ENCODE data around the gene IFT81. TPM values are rescaled to one million over a fixed set of nuclear protein-coding genes. Genes with fewer than 3 reads are reported as not detected.
A peak's percentile ranks its signal among the peaks of the same experiment; 100 is the strongest.

The IFT81 gene
- total RNA-seq, 4 donors from 2014 or later: 6.9 to 40.6 (median 20.7) TPM

- no peak for DNase-seq
- Histone ChIP-seq H3K9me3 (no peaks in the 10 kb centered on the region), H3K27me3 (no peaks in the 10 kb centered on the region), H3K4me1 (no peaks in the 10 kb centered on the region), H3K27ac (no peak overlapping the region), H3K4me3 (no peak overlapping the region), H3K36me3 (no peaks in the 10 kb centered on the region)
- intact Hi-C loops (cut with DNase I; ENCODE audit: low total_unique reads): no loop called here
- TF ChIP-seq POLR2A (IDR thresholded peaks at IDR 0.05): no peak
- TF ChIP-seq CTCF (IDR thresholded peaks at IDR 0.05): no peak
Measured at GRCh38 chr12:110243227-110243626, 119.1 kb downstream of the IFT81 start.

- TF ChIP-seq CTCF (IDR thresholded peaks at IDR 0.05): no peak
- TF ChIP-seq POLR2A (IDR thresholded peaks at IDR 0.05): no peak
- Histone ChIP-seq H3K4me3 (no peak overlapping the region), H3K27me3 (no peaks in the 10 kb centered on the region), H3K27ac (no peak overlapping the region), H3K36me3 (no peaks in the 10 kb centered on the region), H3K9me3 (no peaks in the 10 kb centered on the region), H3K4me1 (no peaks in the 10 kb centered on the region)
- intact Hi-C loops (cut with DNase I; ENCODE audit: low total_unique reads): no loop called here
- no peak for DNase-seq
Measured at GRCh38 chr12:110244372-110244771, 120.2 kb downstream of the IFT81 start.

GRCh38 chr12:110244829-110245228 is 120.7 kb downstream of the IFT81 start:
- H3K27me3 ChIP-seq: no peaks in the 10 kb centered on the region
- H3K9me3 ChIP-seq: no peaks in the 10 kb centered on the region
- DNase-seq: no peak
- no peaks in the 10 kb centered on the region for H3K36me3 ChIP-seq
- intact Hi-C loops (cut with DNase I; ENCODE audit: low total_unique reads): no loop called here
- no peak overlapping the region for H3K27ac ChIP-seq
- no peaks in the 10 kb centered on the region for H3K4me1 ChIP-seq
- no peak overlapping the region for H3K4me3 ChIP-seq
- TF ChIP-seq POLR2A (IDR thresholded peaks at IDR 0.05): no peak
- no peak for TF ChIP-seq CTCF (IDR thresholded peaks at IDR 0.05)

GRCh38 chr12:110245369-110245772 is 121.2 kb downstream of the IFT81 start:
- TF ChIP-seq CTCF (IDR thresholded peaks at IDR 0.05) (no peak), POLR2A (IDR thresholded peaks at IDR 0.05) (no peak)
- DNase-seq: no peak
- Histone ChIP-seq H3K4me1 (no peaks in the 10 kb centered on the region), H3K9me3 (no peaks in the 10 kb centered on the region), H3K36me3 (no peaks in the 10 kb centered on the region), H3K27me3 (no peaks in the 10 kb centered on the region), H3K4me3 (no peak overlapping the region), H3K27ac (no peak overlapping the region)
- intact Hi-C loops (cut with DNase I; ENCODE audit: low total_unique reads): no loop called here

- Histone ChIP-seq H3K4me1 (no peaks in the 10 kb centered on the region), H3K27ac (peak overlapping the region; percentile 53 to 68), H3K9me3 (no peaks in the 10 kb centered on the region), H3K4me3 (no peak overlapping the region), H3K36me3 (no peaks in the 10 kb centered on the region), H3K27me3 (no peaks in the 10 kb centered on the region)
- intact Hi-C loops (cut with DNase I; ENCODE audit: low total_unique reads): no loop called here
- no peak for DNase-seq
- TF ChIP-seq CTCF (IDR thresholded peaks at IDR 0.05) (no peak), POLR2A (IDR thresholded peaks at IDR 0.05) (no peak)
Measured at GRCh38 chr12:110246636-110247339, 122.6 kb downstream of the IFT81 start.

All from uterus (tissue), 4 donors.